NCI-H510A treated with DMSO at 0.1 percent for 48 hours (cell line): Measurements from ENCODE around the gene METTL24.
"Not testable (repeated sequence)": the region's sequence is repeated elsewhere in the genome, so short reads cannot be mapped to it uniquely, and the experiment has no call there.

Experiments
- DNase-seq: peaks from one replicate; lab custom pipeline; 2025; lab: John Stamatoyannopoulos, UW

The METTL24 gene

GRCh38 chr6:110265273-110265672, 92.9 kb downstream of the METTL24 start:
- DNase-seq = no peak

- DNase-seq = no peak
These were observed 101.8 kb downstream of the METTL24 start for GRCh38 chr6:110256366-110256765.

GRCh38 chr6:110255211-110255750, 102.9 kb downstream of the METTL24 start:
- no peak for DNase-seq

GRCh38 chr6:110250838-110251237, 107.3 kb downstream of the METTL24 start:
- DNase-seq = no peak

GRCh38 chr6:110250058-110250457, 108.1 kb downstream of the METTL24 start:
- no peak for DNase-seq

- no peak for DNase-seq
These were observed 111.1 kb downstream of the METTL24 start for GRCh38 chr6:110246900-110247546.

- DNase-seq = no peak
These were observed 111.8 kb downstream of the METTL24 start for GRCh38 chr6:110246378-110246777.

GRCh38 chr6:110244621-110245020, 113.5 kb downstream of the METTL24 start:
- not testable (repeated sequence) for DNase-seq

GRCh38 chr6:110239526-110240274, 118.4 kb downstream of the METTL24 start:
- DNase-seq = no peak

GRCh38 chr6:110236007-110236406, 122.1 kb downstream of the METTL24 start:
- not testable (repeated sequence) for DNase-seq

- no peak for DNase-seq
These were observed 124.3 kb downstream of the METTL24 start for GRCh38 chr6:110233770-110234374.

- no peak for DNase-seq
These were observed 125.7 kb downstream of the METTL24 start for GRCh38 chr6:110232450-110232849.

- no peak for DNase-seq
These were observed 131.9 kb downstream of the METTL24 start for GRCh38 chr6:110226261-110226660.

GRCh38 chr6:110221738-110222137, 136.4 kb downstream of the METTL24 start:
- DNase-seq = no peak

GRCh38 chr6:110217266-110217665, 140.9 kb downstream of the METTL24 start:
- DNase-seq = no peak

- DNase-seq = no peak
These were observed 142.0 kb downstream of the METTL24 start for GRCh38 chr6:110216140-110216539.

GRCh38 chr6:110214338-110214737, 143.8 kb downstream of the METTL24 start:
- DNase-seq = no peak

GRCh38 chr6:110211753-110212152, 146.4 kb downstream of the METTL24 start:
- DNase-seq = no peak

- DNase-seq = no peak
These were observed 150.5 kb downstream of the METTL24 start for GRCh38 chr6:110207652-110208051.

GRCh38 chr6:110201151-110201884, 156.8 kb downstream of the METTL24 start:
- DNase-seq = no peak

- no peak for DNase-seq
These were observed 159.6 kb downstream of the METTL24 start for GRCh38 chr6:110198561-110198960.

- DNase-seq = no peak
These were observed 161.3 kb downstream of the METTL24 start for GRCh38 chr6:110196874-110197273.
